Measurements from ENCODE around the gene EPB41L5. TPM values are rescaled to one million over a fixed set of nuclear protein-coding genes. Genes with fewer than 3 reads are reported as not detected.

Gene EPB41L5
- total RNA-seq, 1 donor from 2014 or later: 78.0 TPM

- Mint-ChIP-seq H3K9me3 (ENCODE audit: unreplicated experiment) (no peaks in the 10 kb centered on the region), H3K4me3 (ENCODE audit: unreplicated experiment) (no peak overlapping the region), H3K27ac (ENCODE audit: unreplicated experiment) (peak overlapping the region; percentile 39), H3K36me3 (ENCODE audit: low read depth, unreplicated experiment) (peaks cover 11% of the 10 kb centered on the region), H3K27me3 (ENCODE audit: unreplicated experiment) (peaks cover 3% of the 10 kb centered on the region), H3K4me1 (ENCODE audit: unreplicated experiment) (peaks cover 35% of the 10 kb centered on the region)
- no peak for DNase-seq (ENCODE audit: low spot score)
- no peak for TF ChIP-seq CTCF (IDR thresholded peaks at IDR 0.05; ENCODE audit: unreplicated experiment)
These were observed 95.9 kb downstream of the EPB41L5 start for GRCh38 chr2:120108749-120109148.

- no peak for DNase-seq (ENCODE audit: low spot score)
- peaks cover 35% of the 10 kb centered on the region for H3K4me1 Mint-ChIP-seq (ENCODE audit: unreplicated experiment)
- no peaks in the 10 kb centered on the region for H3K9me3 Mint-ChIP-seq (ENCODE audit: unreplicated experiment)
- H3K4me3 Mint-ChIP-seq (ENCODE audit: unreplicated experiment): no peak overlapping the region
- peak overlapping the region; percentile 39 for H3K27ac Mint-ChIP-seq (ENCODE audit: unreplicated experiment)
- H3K27me3 Mint-ChIP-seq (ENCODE audit: unreplicated experiment): peaks cover 3% of the 10 kb centered on the region
- peaks cover 5% of the 10 kb centered on the region for H3K36me3 Mint-ChIP-seq (ENCODE audit: low read depth, unreplicated experiment)
- TF ChIP-seq CTCF (IDR thresholded peaks at IDR 0.05; ENCODE audit: unreplicated experiment): no peak
These were observed 96.5 kb downstream of the EPB41L5 start for GRCh38 chr2:120109186-120110061.

GRCh38 chr2:120110062-120110362 is 97.1 kb downstream of the EPB41L5 start:
- Mint-ChIP-seq H3K9me3 (ENCODE audit: unreplicated experiment) (no peaks in the 10 kb centered on the region), H3K27me3 (ENCODE audit: unreplicated experiment) (peaks cover 3% of the 10 kb centered on the region), H3K4me3 (ENCODE audit: unreplicated experiment) (no peak overlapping the region), H3K4me1 (ENCODE audit: unreplicated experiment) (peaks cover 35% of the 10 kb centered on the region), H3K27ac (ENCODE audit: unreplicated experiment) (no peak overlapping the region), H3K36me3 (ENCODE audit: low read depth, unreplicated experiment) (peaks cover 4% of the 10 kb centered on the region)
- DNase-seq (ENCODE audit: low spot score): no peak
- no peak for TF ChIP-seq CTCF (IDR thresholded peaks at IDR 0.05; ENCODE audit: unreplicated experiment)

- H3K4me1 Mint-ChIP-seq (ENCODE audit: unreplicated experiment): peaks cover 35% of the 10 kb centered on the region
- DNase-seq (ENCODE audit: low spot score): no peak
- TF ChIP-seq CTCF (IDR thresholded peaks at IDR 0.05; ENCODE audit: unreplicated experiment): no peak
- H3K36me3 Mint-ChIP-seq (ENCODE audit: low read depth, unreplicated experiment): peaks cover 4% of the 10 kb centered on the region
- H3K27ac Mint-ChIP-seq (ENCODE audit: unreplicated experiment): no peak overlapping the region
- peaks cover 3% of the 10 kb centered on the region for H3K27me3 Mint-ChIP-seq (ENCODE audit: unreplicated experiment)
- H3K9me3 Mint-ChIP-seq (ENCODE audit: unreplicated experiment): no peaks in the 10 kb centered on the region
- H3K4me3 Mint-ChIP-seq (ENCODE audit: unreplicated experiment): no peak overlapping the region
These were observed 97.6 kb downstream of the EPB41L5 start for GRCh38 chr2:120110507-120110906.

GRCh38 chr2:120111193-120111592 is 98.3 kb downstream of the EPB41L5 start:
- Mint-ChIP-seq H3K9me3 (ENCODE audit: unreplicated experiment) (no peaks in the 10 kb centered on the region), H3K4me1 (ENCODE audit: unreplicated experiment) (peaks cover 35% of the 10 kb centered on the region), H3K27me3 (ENCODE audit: unreplicated experiment) (peaks cover 3% of the 10 kb centered on the region), H3K27ac (ENCODE audit: unreplicated experiment) (no peak overlapping the region), H3K36me3 (ENCODE audit: low read depth, unreplicated experiment) (peaks cover 4% of the 10 kb centered on the region), H3K4me3 (ENCODE audit: unreplicated experiment) (no peak overlapping the region)
- TF ChIP-seq CTCF (IDR thresholded peaks at IDR 0.05; ENCODE audit: unreplicated experiment): no peak
- no peak for DNase-seq (ENCODE audit: low spot score)

Measured in endothelial cell (in vitro differentiated cells).